Activated B cell treated with CpG ODN at 0.5 μM for 24 hours (primary cell): ENCODE data around the gene GABRB2. TPM values are rescaled to one million over a fixed set of nuclear protein-coding genes. Genes with fewer than 3 reads are reported as not detected.
"Not testable (repeated sequence)": the region's sequence is repeated elsewhere in the genome, so short reads cannot be mapped to it uniquely, and the experiment has no call there.

Source experiments
- ATAC-seq: fragments of 200-7000 bp; cut with Tn5 transposase; one replicate; pipeline ENCODE4 v1.10.0; 2021; ENCODE audit warnings: low read depth, mild to moderate bottlenecking, moderate library complexity
- CTCF ChIA-PET: fragments of 350-600 bp; sonication (Branson Sonifier 250); formaldehyde crosslinking; loops from one replicate; lab custom pipeline; 2021; ENCODE audit warnings: antibody characterized with exemption; lab: Charles Lee
- POLR2A ChIA-PET: fragments of 350-600 bp; sonication (Branson Sonifier 250); formaldehyde crosslinking; loops from one replicate; lab custom pipeline; 2021; ENCODE audit warnings: antibody characterized with exemption; lab: Charles Lee
- DNase-seq: peaks from one replicate; pipeline ENCODE4 v3.0.0; 2022
- H3K27ac Mint-ChIP-seq: one replicate; pipeline ENCODE4 v1.8.0; 2020; ENCODE audit warnings: mixed read lengths
- H3K27me3 Mint-ChIP-seq: one replicate; pipeline ENCODE4 v1.8.0; 2021; ENCODE audit warnings: mixed read lengths
- H3K36me3 Mint-ChIP-seq: one replicate; pipeline ENCODE4 v1.8.0; 2021; ENCODE audit warnings: low read depth, mixed read lengths
- H3K4me1 Mint-ChIP-seq: one replicate; pipeline ENCODE4 v1.8.0; 2021; ENCODE audit warnings: mixed read lengths
- H3K4me3 Mint-ChIP-seq: one replicate; pipeline ENCODE4 v1.8.0; 2020; ENCODE audit warnings: mild to moderate bottlenecking, mixed read lengths
- H3K9me3 Mint-ChIP-seq: one replicate; pipeline ENCODE4 v1.8.0; 2020; ENCODE audit warnings: mixed read lengths
- intact Hi-C: fragments of 100-400 bp; cut with micrococcal nuclease; formaldehyde crosslinking; loops from one replicate; pipeline ENCODE4 v1.15.1; 2024
- total RNA-seq: library from RNA; stranded (reverse); gene quantifications from 2 replicates; pipeline ENCODE4 v1.2.3, GENCODE V29; 2022
- TF ChIP-seq, protein P1 (sequence below): fragments of 200-600 bp; IDR thresholded peaks from one replicate; pipeline ENCODE4 v1.8.0; 2022; ENCODE audit warnings: antibody characterized with exemption, mild to moderate bottlenecking

Gene GABRB2
- total RNA-seq, 1 donor from 2014 or later: not detected

DNA sequence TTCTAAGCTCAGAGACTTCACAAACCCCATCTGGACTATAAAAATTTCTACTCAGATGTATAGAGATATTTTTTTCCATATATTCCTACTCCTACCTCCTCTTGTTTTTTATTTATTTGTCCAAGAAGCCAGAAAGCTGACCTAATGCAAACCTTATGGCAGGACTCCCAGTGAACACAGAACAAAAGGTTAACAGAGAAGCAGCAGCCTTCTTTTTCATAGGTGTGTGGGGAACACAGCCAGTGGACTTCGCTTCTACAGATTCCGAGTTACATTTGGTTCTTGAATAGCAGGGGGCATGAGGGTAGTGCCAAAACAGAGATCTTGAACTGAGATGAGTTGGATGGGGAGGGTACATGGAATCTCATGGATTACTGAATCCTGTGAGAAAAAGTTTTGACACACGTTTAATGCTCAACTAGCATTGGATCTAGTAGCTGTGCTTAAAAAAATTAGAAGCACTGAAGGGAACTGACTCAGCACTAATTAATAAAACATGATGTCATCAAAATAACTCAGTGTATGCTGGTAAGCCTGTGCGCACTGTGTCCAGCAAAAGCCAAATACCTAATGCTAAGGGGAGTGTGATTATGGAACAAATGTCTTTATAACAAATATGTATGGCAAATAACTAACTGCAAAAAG, 240.1 kb downstream of the GABRB2 start:
- intact Hi-C loops: no loop called here
- ChIA-PET POLR2A (no interaction called here), CTCF (no interaction called here)
- TF ChIP-seq, protein P1, sequence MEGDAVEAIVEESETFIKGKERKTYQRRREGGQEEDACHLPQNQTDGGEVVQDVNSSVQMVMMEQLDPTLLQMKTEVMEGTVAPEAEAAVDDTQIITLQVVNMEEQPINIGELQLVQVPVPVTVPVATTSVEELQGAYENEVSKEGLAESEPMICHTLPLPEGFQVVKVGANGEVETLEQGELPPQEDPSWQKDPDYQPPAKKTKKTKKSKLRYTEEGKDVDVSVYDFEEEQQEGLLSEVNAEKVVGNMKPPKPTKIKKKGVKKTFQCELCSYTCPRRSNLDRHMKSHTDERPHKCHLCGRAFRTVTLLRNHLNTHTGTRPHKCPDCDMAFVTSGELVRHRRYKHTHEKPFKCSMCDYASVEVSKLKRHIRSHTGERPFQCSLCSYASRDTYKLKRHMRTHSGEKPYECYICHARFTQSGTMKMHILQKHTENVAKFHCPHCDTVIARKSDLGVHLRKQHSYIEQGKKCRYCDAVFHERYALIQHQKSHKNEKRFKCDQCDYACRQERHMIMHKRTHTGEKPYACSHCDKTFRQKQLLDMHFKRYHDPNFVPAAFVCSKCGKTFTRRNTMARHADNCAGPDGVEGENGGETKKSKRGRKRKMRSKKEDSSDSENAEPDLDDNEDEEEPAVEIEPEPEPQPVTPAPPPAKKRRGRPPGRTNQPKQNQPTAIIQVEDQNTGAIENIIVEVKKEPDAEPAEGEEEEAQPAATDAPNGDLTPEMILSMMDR: no peak
- Mint-ChIP-seq H3K4me1 (no peaks in the 10 kb centered on the region), H3K9me3 (no peaks in the 10 kb centered on the region), H3K27me3 (no peaks in the 10 kb centered on the region), H3K36me3 (no peaks in the 10 kb centered on the region), H3K27ac (no peak overlapping the region), H3K4me3 (no peak overlapping the region)
- no peak for ATAC-seq
- no peak for DNase-seq

DNA sequence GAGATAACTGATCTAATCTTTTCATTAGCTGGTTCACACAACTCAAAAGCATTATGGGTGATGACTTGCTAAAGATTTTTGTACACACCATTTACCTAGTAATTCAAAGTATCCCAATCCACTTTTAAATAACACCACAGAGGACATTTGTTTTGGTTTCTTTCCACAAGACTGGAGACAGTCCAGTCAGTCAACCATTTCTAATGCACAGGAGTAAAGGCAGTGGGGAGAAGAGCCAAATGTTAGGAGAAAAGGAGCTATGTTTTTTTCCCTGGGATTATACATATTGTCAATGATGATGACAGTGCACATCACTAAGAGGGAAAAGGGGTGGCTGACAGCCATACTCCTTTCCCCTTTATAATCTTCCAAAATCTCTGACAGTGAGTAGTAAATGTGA, 240.9 kb downstream of the GABRB2 start:
- no peak overlapping the region for H3K4me3 Mint-ChIP-seq
- DNase-seq (no peak), ATAC-seq (no peak)
- POLR2A ChIA-PET: no interaction called here
- TF ChIP-seq, protein P1: no peak
- CTCF ChIA-PET: no interaction called here
- intact Hi-C loops: no loop called here
- no peak overlapping the region for H3K27ac Mint-ChIP-seq
- H3K27me3 Mint-ChIP-seq: no peaks in the 10 kb centered on the region
- no peaks in the 10 kb centered on the region for H3K36me3 Mint-ChIP-seq
- H3K9me3 Mint-ChIP-seq: no peaks in the 10 kb centered on the region
- no peaks in the 10 kb centered on the region for H3K4me1 Mint-ChIP-seq

DNA sequence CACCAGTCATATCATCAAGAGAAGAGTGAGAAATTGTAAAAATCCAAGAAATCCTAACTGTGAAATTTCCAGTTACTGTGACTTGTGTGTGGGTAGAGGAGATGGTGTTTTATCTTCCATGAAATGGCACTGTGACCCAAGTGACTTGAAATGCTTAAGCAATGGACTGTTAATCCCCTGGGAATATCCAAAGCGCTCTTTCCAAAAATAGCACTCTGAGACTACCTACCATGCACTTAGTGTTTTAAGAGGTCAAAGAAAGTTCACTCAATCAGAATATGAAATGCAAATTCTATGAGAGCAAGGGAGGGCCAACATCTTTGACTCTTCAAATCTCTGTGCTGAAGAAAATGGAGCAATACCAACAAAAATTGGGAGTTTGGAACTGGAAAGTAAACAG, 244.0 kb downstream of the GABRB2 start:
- Mint-ChIP-seq H3K27ac (no peak overlapping the region), H3K4me3 (no peak overlapping the region), H3K27me3 (no peaks in the 10 kb centered on the region), H3K4me1 (no peaks in the 10 kb centered on the region), H3K9me3 (no peaks in the 10 kb centered on the region), H3K36me3 (no peaks in the 10 kb centered on the region)
- DNase-seq (no peak), ATAC-seq (no peak)
- intact Hi-C loops: no loop called here
- CTCF ChIA-PET: no interaction called here
- POLR2A ChIA-PET: no interaction called here
- TF ChIP-seq, protein P1: no peak

DNA sequence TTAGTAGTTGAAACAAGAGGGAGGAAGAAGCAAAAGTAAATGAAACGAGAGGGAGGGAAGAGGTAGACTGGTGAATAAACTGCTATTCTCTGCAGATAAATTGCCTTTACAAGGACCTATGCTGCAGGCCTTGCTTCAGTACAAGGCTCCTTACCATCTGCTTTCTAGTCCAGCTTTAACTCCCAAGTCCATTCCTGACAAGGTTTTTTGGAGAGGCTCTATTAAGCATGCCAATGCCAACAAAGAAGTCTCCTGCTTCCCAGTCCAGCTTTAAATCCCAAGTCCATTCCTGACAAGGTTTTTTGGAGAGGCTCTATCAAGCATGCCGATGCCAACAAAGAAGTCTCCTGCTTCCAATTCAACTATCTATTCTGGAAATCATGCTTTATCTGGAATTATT, 244.9 kb downstream of the GABRB2 start:
- POLR2A ChIA-PET: no interaction called here
- Mint-ChIP-seq H3K27ac (no peak overlapping the region), H3K4me1 (no peaks in the 10 kb centered on the region), H3K27me3 (no peaks in the 10 kb centered on the region), H3K4me3 (no peak overlapping the region), H3K36me3 (no peaks in the 10 kb centered on the region), H3K9me3 (no peaks in the 10 kb centered on the region)
- CTCF ChIA-PET: no interaction called here
- TF ChIP-seq, protein P1: no peak
- DNase-seq (no peak), ATAC-seq (no peak)
- intact Hi-C loops: no loop called here

DNA sequence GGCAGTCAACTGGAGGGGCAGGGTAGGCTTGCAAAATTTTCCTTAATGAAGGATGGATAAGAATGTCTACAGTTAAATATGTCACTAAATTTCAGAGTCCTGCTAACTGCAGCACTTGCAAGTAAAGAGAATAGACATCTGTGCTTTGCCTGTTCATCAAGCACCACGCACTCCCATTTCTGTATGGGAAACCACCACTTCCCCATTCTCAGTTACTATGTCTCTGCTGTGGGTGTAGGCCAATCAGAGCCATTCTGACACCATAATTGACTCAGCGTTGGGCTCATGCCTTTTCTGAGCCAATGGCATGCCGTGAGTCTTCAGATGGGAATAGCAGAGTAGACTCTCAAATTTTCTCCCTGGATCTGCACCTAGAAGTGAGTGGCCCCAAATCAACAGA, 247.5 kb downstream of the GABRB2 start:
- H3K4me1 Mint-ChIP-seq: no peaks in the 10 kb centered on the region
- TF ChIP-seq, protein P1: no peak
- H3K9me3 Mint-ChIP-seq: no peaks in the 10 kb centered on the region
- H3K27ac Mint-ChIP-seq: no peak overlapping the region
- ATAC-seq: no peak
- no peaks in the 10 kb centered on the region for H3K27me3 Mint-ChIP-seq
- ChIA-PET CTCF (no interaction called here), POLR2A (no interaction called here)
- intact Hi-C loops: no loop called here
- no peaks in the 10 kb centered on the region for H3K36me3 Mint-ChIP-seq
- no peak overlapping the region for H3K4me3 Mint-ChIP-seq
- DNase-seq: no peak

DNA sequence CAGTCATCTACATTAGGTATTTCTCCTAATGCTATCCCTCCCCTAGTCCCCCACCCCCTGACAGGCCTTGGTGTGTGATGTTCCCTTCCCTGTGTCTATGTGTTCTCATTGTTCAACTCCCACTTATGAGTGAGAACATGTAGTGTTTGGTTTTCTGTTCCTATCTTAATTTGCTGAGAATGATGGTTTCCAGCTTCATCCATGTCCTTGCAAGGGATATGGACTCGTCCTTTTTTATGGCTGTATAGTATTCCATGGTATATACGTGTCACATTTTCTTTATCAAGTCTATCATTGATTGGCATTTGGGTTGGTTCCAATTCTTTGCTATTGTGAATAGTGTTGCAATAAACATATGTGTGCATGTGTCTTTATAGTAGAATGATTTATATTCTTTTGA, 249.1 kb downstream of the GABRB2 start:
- H3K27ac Mint-ChIP-seq, H3K4me1 Mint-ChIP-seq, POLR2A ChIA-PET, ATAC-seq, H3K36me3 Mint-ChIP-seq, CTCF ChIA-PET, DNase-seq, intact Hi-C loops, H3K9me3 Mint-ChIP-seq, H3K27me3 Mint-ChIP-seq, H3K4me3 Mint-ChIP-seq: not testable (repeated sequence)
